H9 (cell line): ENCODE results near the gene CD28. TPM values are rescaled to one million over a fixed set of nuclear protein-coding genes. Genes with fewer than 3 reads are reported as not detected.

Experiments
- DNase-seq: peaks from one replicate; pipeline ENCODE4 v3.0.0-alpha.2; 2017
- H2AFZ ChIP-seq: one replicate; pipeline ENCODE4 v1.6.1; 2013; ENCODE audit warnings: mild to moderate bottlenecking, low read length, control low read depth, moderate library complexity
- H2AK5ac ChIP-seq: 2 replicates; pipeline ENCODE4 v1.6.1; 2013; ENCODE audit warnings: low read length, control low read depth, mixed read lengths; ENCODE audit not compliant: insufficient read length
- H2BK120ac ChIP-seq: one replicate; pipeline ENCODE4 v1.6.1; 2013; ENCODE audit warnings: low read depth, mild to moderate bottlenecking, low read length, control low read depth, inconsistent platforms; ENCODE audit not compliant: poor library complexity, severe bottlenecking
- H2BK12ac ChIP-seq: 2 replicates; pipeline ENCODE4 v1.6.1; 2013; ENCODE audit warnings: low read length, control low read depth, mixed read lengths, low read depth; ENCODE audit not compliant: insufficient read length
- H2BK15ac ChIP-seq: 2 replicates; pipeline ENCODE4 v1.6.1; 2013; ENCODE audit warnings: low read depth, low read length, control low read depth
- H2BK20ac ChIP-seq: one replicate; pipeline ENCODE4 v1.6.1; 2013; ENCODE audit warnings: low read depth, mild to moderate bottlenecking, low read length, control low read depth, inconsistent platforms; ENCODE audit not compliant: poor library complexity, severe bottlenecking
- H2BK5ac ChIP-seq: 2 replicates; pipeline ENCODE4 v1.6.1; 2013; ENCODE audit warnings: low read length, control low read depth, mixed read lengths; ENCODE audit not compliant: insufficient read length
- H3K14ac ChIP-seq: 2 replicates; pipeline ENCODE4 v1.6.1; 2013; ENCODE audit warnings: low read length, control low read depth; ENCODE audit not compliant: insufficient read depth
- H3K18ac ChIP-seq: 2 replicates; pipeline ENCODE4 v1.6.1; 2013; ENCODE audit warnings: low read depth, mild to moderate bottlenecking, mixed read lengths, low read length, control low read depth; ENCODE audit not compliant: insufficient read length
- H3K23ac ChIP-seq: 2 replicates; pipeline ENCODE4 v1.6.1; 2013; ENCODE audit warnings: low read length, control low read depth, mixed read lengths, low read depth; ENCODE audit not compliant: insufficient read length
- H3K23me2 ChIP-seq: 2 replicates; pipeline ENCODE4 v1.6.1; 2013; ENCODE audit warnings: low read depth, mild to moderate bottlenecking, mixed read lengths, low read length, control low read depth; ENCODE audit not compliant: insufficient read length, poor library complexity, severe bottlenecking
- H3K27ac ChIP-seq: 2 replicates; pipeline ENCODE4 v1.5.1; 2013; ENCODE audit warnings: low read length, control low read depth, mixed read lengths, low read depth; ENCODE audit not compliant: insufficient read length
- H3K27me3 ChIP-seq: 2 replicates; pipeline ENCODE4 v1.6.1; 2013; ENCODE audit warnings: low read length, control low read depth, inconsistent platforms; ENCODE audit not compliant: insufficient read depth
- H3K4ac ChIP-seq: 2 replicates; pipeline ENCODE4 v1.6.1; 2013; ENCODE audit warnings: low read depth, mild to moderate bottlenecking, control low read depth, inconsistent platforms, low read length, moderate library complexity
- H3K4me1 ChIP-seq: 2 replicates; pipeline ENCODE4 v1.6.1; 2013; ENCODE audit warnings: low read length, control low read depth, inconsistent platforms; ENCODE audit not compliant: insufficient read depth
- H3K4me2 ChIP-seq: 2 replicates; pipeline ENCODE4 v1.6.1; 2013; ENCODE audit warnings: low read length, control low read depth, mixed read lengths; ENCODE audit not compliant: insufficient read length, insufficient read depth
- H3K56ac ChIP-seq: 2 replicates; pipeline ENCODE4 v1.6.1; 2013; ENCODE audit warnings: low read depth, mild to moderate bottlenecking, mixed read lengths, low read length, control low read depth; ENCODE audit not compliant: insufficient read length
- H3K79me1 ChIP-seq: 2 replicates; pipeline ENCODE4 v1.6.1; 2013; ENCODE audit warnings: low read depth, mild to moderate bottlenecking, moderate library complexity, low read length, control low read depth, inconsistent platforms; ENCODE audit not compliant: insufficient read depth, poor library complexity, severe bottlenecking
- H3K79me2 ChIP-seq: 2 replicates; pipeline ENCODE4 v1.6.1; 2013; ENCODE audit warnings: low read length, control low read depth, inconsistent platforms; ENCODE audit not compliant: insufficient read depth
- H3K9ac ChIP-seq: 2 replicates; pipeline ENCODE4 v1.6.1; 2013; ENCODE audit warnings: low read length, control low read depth, mixed read lengths; ENCODE audit not compliant: insufficient read length; ENCODE audit errors: extremely low read depth
- H3K9me3 ChIP-seq: one replicate; pipeline ENCODE4 v1.6.1; 2013; ENCODE audit warnings: low read depth, low read length, inconsistent platforms; ENCODE audit not compliant: control insufficient read depth
- H3T11ph ChIP-seq: one replicate; pipeline ENCODE4 v1.6.1; 2013; ENCODE audit warnings: mild to moderate bottlenecking, low read length, control low read depth, inconsistent platforms
- H4K20me1 ChIP-seq: one replicate; pipeline ENCODE4 v1.6.1; 2013; ENCODE audit not compliant: control insufficient read depth, insufficient read length, insufficient read depth
- H4K5ac ChIP-seq: 2 replicates; pipeline ENCODE4 v1.6.1; 2013; ENCODE audit warnings: low read depth, mild to moderate bottlenecking, mixed read lengths, low read length, control low read depth; ENCODE audit not compliant: insufficient read length
- H4K8ac ChIP-seq: replicated peaks from 2 replicates; pipeline ENCODE4 v1.6.1; 2013; ENCODE audit warnings: low read length, control low read depth, mixed read lengths, low read depth; ENCODE audit not compliant: insufficient read length
- H4K91ac ChIP-seq: 2 replicates; pipeline ENCODE4 v1.6.1; 2013; ENCODE audit warnings: low read depth, mild to moderate bottlenecking, moderate library complexity, mixed read lengths, low read length, control low read depth; ENCODE audit not compliant: insufficient read length
- H3K27ac Mint-ChIP-seq, 3 experiments: 2 replicates in 2 of 3; 3 replicates in 1 of 3; pipeline ENCODE4 v1.8.0; 2020 to 2021; ENCODE audit warnings: mixed read lengths in 3 of 3, mild to moderate bottlenecking in 1 of 3, moderate library complexity in 1 of 3
- H3K27me3 Mint-ChIP-seq: 2 replicates; pipeline ENCODE4 v1.8.0; 2021; ENCODE audit warnings: low read depth, mild to moderate bottlenecking, moderate library complexity, mixed read lengths
- H3K36me3 Mint-ChIP-seq, 3 experiments: 2 replicates in 2 of 3; 3 replicates in 1 of 3; pipeline ENCODE4 v1.8.0; 2020 to 2021; ENCODE audit warnings: low read depth in 3 of 3, mixed read lengths in 3 of 3; ENCODE audit not compliant: insufficient read depth in 1 of 3
- H3K4me1 Mint-ChIP-seq, 2 experiments: 2 replicates each; pipeline ENCODE4 v1.8.0; 2020; ENCODE audit warnings: mixed read lengths in 2 of 2
- H3K4me3 Mint-ChIP-seq, 2 experiments: 2 replicates in 1 of 2; 3 replicates in 1 of 2; pipeline ENCODE4 v1.8.0; 2020 to 2021; ENCODE audit warnings: mild to moderate bottlenecking in 2 of 2, mixed read lengths in 2 of 2, moderate library complexity in 1 of 2
- H3K9me3 Mint-ChIP-seq, 2 experiments: 2 replicates in 1 of 2; 3 replicates in 1 of 2; pipeline ENCODE4 v1.8.0; 2020; ENCODE audit warnings: mild to moderate bottlenecking in 2 of 2, mixed read lengths in 2 of 2, moderate library complexity in 1 of 2
- CTCF ChIP-seq: fragments of 200-600 bp; sonication (generic); conservative IDR thresholded peaks from 3 replicates; pipeline ENCODE4 v1.8.0; 2021; ENCODE audit warnings: antibody characterized with exemption, mild to moderate bottlenecking
- WGBS: extraction: QIAGEN DNeasy Blood & Tissue Kit; methylation state at CpG from one replicate; pipeline ENCODE4 v1.1.7; 2013; ENCODE audit warnings: missing lambda C conversion rate, low lambda C conversion rate, mixed read lengths; ENCODE audit not compliant: insufficient read length; ENCODE audit errors: extremely low coverage; 5-methylcytosine and 5-hydroxymethylcytosine counted together
- total RNA-seq: library from RNA; stranded (reverse); gene quantifications from 2 replicates; pipeline ENCODE4 v1.2.1, GENCODE V29; 2021

CD28 gene
- total RNA-seq, 1 experiment from 2014 or later: not detected

DNA sequence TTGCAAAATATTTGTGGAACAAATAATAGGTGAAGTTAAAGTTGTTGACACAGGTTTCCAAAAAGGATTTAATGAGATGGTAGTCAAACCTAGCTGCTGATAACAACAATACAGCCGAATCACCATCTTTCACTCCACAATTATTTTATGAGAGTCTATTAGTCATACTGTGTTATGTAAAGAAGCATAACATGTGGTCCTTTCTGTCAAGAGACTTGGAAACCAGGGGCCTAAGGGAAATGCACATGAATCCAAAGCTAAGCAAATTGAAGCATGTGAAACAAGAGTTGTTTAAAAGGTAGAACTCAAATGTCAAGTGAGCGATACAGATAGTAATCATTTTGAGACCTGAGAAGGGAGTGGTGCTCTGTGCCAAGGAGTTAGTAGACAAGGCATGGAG is 16.0 kb downstream of the CD28 start:
- no CpG with 5 or more reads among the region's 2 CpGs for WGBS
- H2AFZ ChIP-seq: no peak overlapping the region
- H3K14ac ChIP-seq: no peak overlapping the region

More for the DNA sequence above, 16.0 kb downstream of the CD28 start:
- Histone ChIP-seq H3K4ac (no peak overlapping the region), H3K9me3 (no peaks in the 10 kb centered on the region), H3K27me3 (no peaks in the 10 kb centered on the region), H4K91ac (no peak overlapping the region), H3K56ac (no peak overlapping the region), H3K79me1 (no peaks in the 10 kb centered on the region), H4K20me1 (no peaks in the 10 kb centered on the region), H2BK5ac (no peak overlapping the region), H3K18ac (no peak overlapping the region), H2BK20ac (no peak overlapping the region), H3K23me2 (no peaks in the 10 kb centered on the region), H4K5ac (no peak overlapping the region), H3K4me1 (peaks cover 10% of the 10 kb centered on the region; the same call in 1 of the 2 replicates), H3K23ac (no peak overlapping the region), H3K9ac (no peak overlapping the region), H3K79me2 (no peaks in the 10 kb centered on the region), H2AK5ac (no peak overlapping the region), H2BK15ac (no peak overlapping the region), H3K27ac (no peak overlapping the region), H4K8ac (no peak overlapping the region), H3K4me2 (peak overlapping the region; percentile 13), H2BK12ac (no peak overlapping the region), H2BK120ac (no peak overlapping the region), H3T11ph (no peak overlapping the region)
- no peaks in the 10 kb centered on the region; a peak in 1 of 5 replicates for H3K9me3 Mint-ChIP-seq
- H3K4me1 Mint-ChIP-seq: peaks cover 37 to 38% of the 10 kb centered on the region in 2 experiments
- H3K27me3 Mint-ChIP-seq: no peaks in the 10 kb centered on the region
- TF ChIP-seq CTCF: no peak
- H3K4me3 Mint-ChIP-seq: no peak overlapping the region
- no peak for DNase-seq
- peak overlapping the region; percentile 41 to 96 (median 94); a peak in 5 of 7 replicates for H3K27ac Mint-ChIP-seq
- peaks cover 0 to 12% (median 0%) of the 10 kb centered on the region in 3 experiments; a peak in 2 of 7 replicates for H3K36me3 Mint-ChIP-seq
